HG03139 (cell line): ENCODE results near the gene DNAH1.

Experiments
- ATAC-seq: cut with Tn5 transposase; IDR thresholded peaks from one replicate; pipeline ENCODE4 v1.9.1; 2021; ENCODE audit not compliant: unreplicated experiment

The DNAH1 gene

GRCh38 chr3:52402101-52402521, 86.0 kb downstream of the DNAH1 start:
- ATAC-seq, result no peak

- ATAC-seq, result no peak
Observed at GRCh38 chr3:52402706-52403270, 86.7 kb downstream of the DNAH1 start.

- ATAC-seq, result no peak
Observed at GRCh38 chr3:52403271-52403841, 87.2 kb downstream of the DNAH1 start.

GRCh38 chr3:52403955-52404354, 87.8 kb downstream of the DNAH1 start:
- no peak for ATAC-seq

GRCh38 chr3:52404391-52404790, 88.3 kb downstream of the DNAH1 start:
- no peak for ATAC-seq

GRCh38 chr3:52405066-52405465, 88.9 kb downstream of the DNAH1 start:
- ATAC-seq, result no peak

- ATAC-seq, result no peak
Observed at GRCh38 chr3:52405601-52406110, 89.5 kb downstream of the DNAH1 start.

- ATAC-seq, result no peak
Observed at GRCh38 chr3:52406231-52406661, 90.1 kb downstream of the DNAH1 start.

- ATAC-seq, result no peak
Observed at GRCh38 chr3:52406791-52407510, 90.8 kb downstream of the DNAH1 start.

GRCh38 chr3:52407779-52408178, 91.7 kb downstream of the DNAH1 start:
- no peak for ATAC-seq

GRCh38 chr3:52408466-52408865, 92.3 kb downstream of the DNAH1 start:
- no peak for ATAC-seq

- no peak for ATAC-seq
Observed at GRCh38 chr3:52415800-52416199, 99.7 kb downstream of the DNAH1 start.

- no peak for ATAC-seq
Observed at GRCh38 chr3:52420388-52420787, 104.3 kb downstream of the DNAH1 start.

- no peak for ATAC-seq
Observed at GRCh38 chr3:52422669-52423068, 106.5 kb downstream of the DNAH1 start.

- no peak for ATAC-seq
Observed at GRCh38 chr3:52423173-52423572, 107.1 kb downstream of the DNAH1 start.

- ATAC-seq, result no peak
Observed at GRCh38 chr3:52428151-52429005, 112.3 kb downstream of the DNAH1 start.

GRCh38 chr3:52429031-52429430, 112.9 kb downstream of the DNAH1 start:
- no peak for ATAC-seq

- no peak for ATAC-seq
Observed at GRCh38 chr3:52429779-52430415, 113.8 kb downstream of the DNAH1 start.

GRCh38 chr3:52430416-52430810, 114.3 kb downstream of the DNAH1 start:
- no peak for ATAC-seq

GRCh38 chr3:52431459-52432223, 115.5 kb downstream of the DNAH1 start:
- ATAC-seq, result no peak
